Stomach (tissue), 4 donors: Measurements from ENCODE around the gene NFE2L2.

Experiments
- POLR2A ChIP-seq, 4 donors: fragments of 450-650 bp; IDR thresholded peaks; one replicate each; pipeline ENCODE4 v1.6.1; 2016; ENCODE audit warnings: antibody characterized with exemption in 4 of 4, control low read depth in 2 of 4, mild to moderate bottlenecking in 1 of 4, moderate library complexity in 1 of 4
- TF ChIP-seq, protein P1 (sequence below), 7 experiments: fragments of 450-650 bp in 4 of 7; fragments of 200-600 bp in 3 of 7; sonication (generic) in 3 of 7; IDR thresholded peaks; one replicate each; pipeline ENCODE4 v1.5.1; 2016 to 2019; ENCODE audit warnings: antibody characterized with exemption in 7 of 7, control low read depth in 2 of 7, mild to moderate bottlenecking in 1 of 7

DNA sequence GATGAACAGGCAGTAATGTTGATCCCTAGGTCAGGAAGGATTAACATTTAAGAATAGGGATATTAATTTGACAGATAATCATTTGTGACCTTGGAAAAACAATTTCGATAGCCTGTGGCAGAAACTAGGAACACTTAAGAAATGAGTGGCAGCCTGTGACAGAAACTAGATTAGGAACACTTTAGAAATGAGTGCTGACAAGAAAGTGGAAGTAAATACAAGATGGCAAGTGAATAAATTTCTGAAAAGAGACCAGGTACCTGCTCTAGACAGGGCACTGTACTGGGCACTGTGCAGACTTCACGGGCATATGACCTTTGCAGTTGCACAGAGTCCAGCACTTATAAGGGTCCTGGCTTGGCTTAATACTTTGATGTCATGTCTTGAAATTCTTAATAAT lies 57.4 kb downstream of the NFE2L2 start:
- TF ChIP-seq, protein P1, sequence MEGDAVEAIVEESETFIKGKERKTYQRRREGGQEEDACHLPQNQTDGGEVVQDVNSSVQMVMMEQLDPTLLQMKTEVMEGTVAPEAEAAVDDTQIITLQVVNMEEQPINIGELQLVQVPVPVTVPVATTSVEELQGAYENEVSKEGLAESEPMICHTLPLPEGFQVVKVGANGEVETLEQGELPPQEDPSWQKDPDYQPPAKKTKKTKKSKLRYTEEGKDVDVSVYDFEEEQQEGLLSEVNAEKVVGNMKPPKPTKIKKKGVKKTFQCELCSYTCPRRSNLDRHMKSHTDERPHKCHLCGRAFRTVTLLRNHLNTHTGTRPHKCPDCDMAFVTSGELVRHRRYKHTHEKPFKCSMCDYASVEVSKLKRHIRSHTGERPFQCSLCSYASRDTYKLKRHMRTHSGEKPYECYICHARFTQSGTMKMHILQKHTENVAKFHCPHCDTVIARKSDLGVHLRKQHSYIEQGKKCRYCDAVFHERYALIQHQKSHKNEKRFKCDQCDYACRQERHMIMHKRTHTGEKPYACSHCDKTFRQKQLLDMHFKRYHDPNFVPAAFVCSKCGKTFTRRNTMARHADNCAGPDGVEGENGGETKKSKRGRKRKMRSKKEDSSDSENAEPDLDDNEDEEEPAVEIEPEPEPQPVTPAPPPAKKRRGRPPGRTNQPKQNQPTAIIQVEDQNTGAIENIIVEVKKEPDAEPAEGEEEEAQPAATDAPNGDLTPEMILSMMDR (IDR thresholded peaks at IDR 0.05): no peak
- TF ChIP-seq POLR2A (IDR thresholded peaks at IDR 0.05): no peak
